ENCODE measurements around the gene ANAPC4. TPM values are rescaled to one million over a fixed set of nuclear protein-coding genes. Genes with fewer than 3 reads are reported as not detected.

The ANAPC4 gene
- total RNA-seq, 2 experiments from 2014 or later = 32.7 to 50.6 TPM

DNA sequence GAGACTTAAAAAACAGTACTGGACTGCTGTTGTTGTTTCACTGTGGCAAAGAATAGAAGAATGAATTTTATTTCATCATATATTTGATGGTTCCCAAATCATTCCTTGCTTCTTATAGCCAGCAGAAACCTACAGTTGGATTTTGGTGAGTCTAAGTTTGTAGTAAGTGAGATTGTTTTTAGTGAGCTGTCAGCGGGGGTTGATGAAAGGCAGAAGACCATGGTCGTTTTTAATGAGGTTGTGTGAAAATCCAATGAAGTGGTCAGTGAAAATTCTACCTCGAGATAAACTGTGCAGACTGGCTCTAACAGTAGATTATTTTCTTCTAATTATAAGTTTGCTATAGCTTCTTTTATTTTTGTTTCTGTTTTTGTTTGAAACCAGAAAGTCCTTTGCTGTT lies 36.2 kb downstream of the ANAPC4 start:
- intact Hi-C loops (cut with micrococcal nuclease; ENCODE audit: unreplicated experiment) = no loop called here
- POLR2A ChIA-PET = interaction anchor here (0.6 to 1.1 kb wide), 5 partner anchors 9 to 726 kb away, joined by 3 to 4 read pairs (median 3); no protein-coding TSS in a partner anchor
- H3K4me1 ChIP-seq (ENCODE audit: insufficient read depth, low read length, poor library complexity, severe bottlenecking) = no peaks in the 10 kb centered on the region
- peaks cover 100% of the 10 kb centered on the region for H3K36me3 ChIP-seq (ENCODE audit: insufficient read depth, low read length)
- H4K20me1 ChIP-seq (ENCODE audit: insufficient read depth, low read length) = no peaks in the 10 kb centered on the region
- DNase-seq (ENCODE audit: low spot score) = no peak
- no peak overlapping the region for H3K4me3 ChIP-seq (ENCODE audit: low read depth, low read length, poor library complexity, severe bottlenecking)
- H3K4me2 ChIP-seq (ENCODE audit: low read length) = no peak overlapping the region
- no peaks in the 10 kb centered on the region for H3K9me3 ChIP-seq (ENCODE audit: low read length)
- CTCF ChIA-PET (ENCODE audit: unreplicated experiment) = no interaction called here
- no peak overlapping the region for H3K27ac ChIP-seq (ENCODE audit: low read depth, low read length, poor library complexity, severe bottlenecking)
- no peaks in the 10 kb centered on the region for H3K79me2 ChIP-seq (ENCODE audit: insufficient read depth, low read depth, low read length)
- TF ChIP-seq, protein P1, sequence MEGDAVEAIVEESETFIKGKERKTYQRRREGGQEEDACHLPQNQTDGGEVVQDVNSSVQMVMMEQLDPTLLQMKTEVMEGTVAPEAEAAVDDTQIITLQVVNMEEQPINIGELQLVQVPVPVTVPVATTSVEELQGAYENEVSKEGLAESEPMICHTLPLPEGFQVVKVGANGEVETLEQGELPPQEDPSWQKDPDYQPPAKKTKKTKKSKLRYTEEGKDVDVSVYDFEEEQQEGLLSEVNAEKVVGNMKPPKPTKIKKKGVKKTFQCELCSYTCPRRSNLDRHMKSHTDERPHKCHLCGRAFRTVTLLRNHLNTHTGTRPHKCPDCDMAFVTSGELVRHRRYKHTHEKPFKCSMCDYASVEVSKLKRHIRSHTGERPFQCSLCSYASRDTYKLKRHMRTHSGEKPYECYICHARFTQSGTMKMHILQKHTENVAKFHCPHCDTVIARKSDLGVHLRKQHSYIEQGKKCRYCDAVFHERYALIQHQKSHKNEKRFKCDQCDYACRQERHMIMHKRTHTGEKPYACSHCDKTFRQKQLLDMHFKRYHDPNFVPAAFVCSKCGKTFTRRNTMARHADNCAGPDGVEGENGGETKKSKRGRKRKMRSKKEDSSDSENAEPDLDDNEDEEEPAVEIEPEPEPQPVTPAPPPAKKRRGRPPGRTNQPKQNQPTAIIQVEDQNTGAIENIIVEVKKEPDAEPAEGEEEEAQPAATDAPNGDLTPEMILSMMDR (conservative IDR thresholded peaks at IDR 0.05; ENCODE audit: low read length) = no peak
- no peak for TF ChIP-seq EZH2phosphoT487 (IDR thresholded peaks at IDR 0.05; ENCODE audit: borderline replicate concordance, low read depth, low read length)
- no TSS peak for BruUV-seq (replicated peaks)
- H3K9me2 ChIP-seq (ENCODE audit: insufficient read depth, low read length) = no peaks in the 10 kb centered on the region
- no peak overlapping the region for H2AFZ ChIP-seq (ENCODE audit: low read length)

DNA sequence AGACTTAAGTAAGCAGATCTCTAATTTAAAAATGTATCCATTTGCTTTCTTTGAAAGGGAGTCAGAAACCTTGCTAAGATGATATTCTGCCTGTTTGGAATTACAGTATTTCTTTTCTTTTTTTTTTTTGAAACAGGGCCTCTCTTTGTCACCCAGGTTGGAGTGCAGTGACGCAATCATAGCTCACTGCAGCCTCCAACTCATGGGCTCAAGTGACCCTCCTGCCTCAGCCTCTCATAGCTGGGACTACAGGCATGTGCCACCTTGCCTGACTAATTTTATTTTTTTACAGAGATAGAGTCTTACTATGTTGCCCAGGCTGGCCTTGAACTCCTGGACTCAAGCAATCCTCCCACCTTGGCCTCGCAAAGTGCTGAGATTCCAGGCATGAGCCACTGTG lies 40.0 kb downstream of the ANAPC4 start:
- Histone ChIP-seq H3K27ac (ENCODE audit: low read depth, low read length, poor library complexity, severe bottlenecking) (no peak overlapping the region), H3K4me3 (ENCODE audit: low read depth, low read length, poor library complexity, severe bottlenecking) (no peak overlapping the region), H3K4me2 (ENCODE audit: low read length) (no peak overlapping the region)

DNA sequence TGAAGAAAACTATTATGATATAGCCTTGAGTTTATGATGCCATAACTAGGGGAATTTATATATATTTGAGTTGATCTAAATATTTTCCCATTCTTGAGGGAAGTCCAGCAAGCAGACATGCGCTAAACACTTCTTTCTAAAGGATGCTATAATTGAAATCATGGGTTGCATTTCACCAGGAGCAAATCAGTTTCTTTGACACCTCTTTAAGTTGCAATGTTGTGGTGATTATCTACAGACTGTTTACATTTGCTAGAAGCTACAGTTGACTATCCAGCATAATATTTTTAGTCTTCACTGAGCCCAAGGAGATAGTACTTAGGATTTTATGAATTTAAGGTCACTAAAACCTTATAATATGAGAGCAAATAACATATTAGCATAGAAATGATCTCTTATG lies 43.9 kb downstream of the ANAPC4 start:
- intact Hi-C loops (cut with micrococcal nuclease; ENCODE audit: unreplicated experiment) = no loop called here
- no peaks in the 10 kb centered on the region for H3K9me2 ChIP-seq (ENCODE audit: insufficient read depth, low read length)
- CTCF ChIA-PET (ENCODE audit: unreplicated experiment) = no interaction called here
- no peaks in the 10 kb centered on the region for H4K20me1 ChIP-seq (ENCODE audit: insufficient read depth, low read length)
- no peak overlapping the region for H2AFZ ChIP-seq (ENCODE audit: low read length)
- no peak for DNase-seq (ENCODE audit: low spot score)
- no peaks in the 10 kb centered on the region for H3K4me1 ChIP-seq (ENCODE audit: insufficient read depth, low read length, poor library complexity, severe bottlenecking)
- BruUV-seq (replicated peaks) = no TSS peak
- TF ChIP-seq, protein P1 (conservative IDR thresholded peaks at IDR 0.05; ENCODE audit: low read length) = no peak
- TF ChIP-seq EZH2phosphoT487 (IDR thresholded peaks at IDR 0.05; ENCODE audit: borderline replicate concordance, low read depth, low read length) = no peak
- H3K9me3 ChIP-seq (ENCODE audit: low read length) = no peaks in the 10 kb centered on the region
- H3K36me3 ChIP-seq (ENCODE audit: insufficient read depth, low read length) = peaks cover 48% of the 10 kb centered on the region
- H3K79me2 ChIP-seq (ENCODE audit: insufficient read depth, low read depth, low read length) = no peaks in the 10 kb centered on the region
- no peak overlapping the region for H3K27ac ChIP-seq (ENCODE audit: low read depth, low read length, poor library complexity, severe bottlenecking)
- H3K4me3 ChIP-seq (ENCODE audit: low read depth, low read length, poor library complexity, severe bottlenecking) = no peak overlapping the region
- H3K4me2 ChIP-seq (ENCODE audit: low read length) = no peak overlapping the region
- POLR2A ChIA-PET = interaction anchor here (0.5 kb wide), 1 partner anchor 139 kb away, joined by 3 read pairs; no protein-coding TSS in a partner anchor

More for the DNA sequence above, 40.0 kb downstream of the ANAPC4 start:
- Histone ChIP-seq H4K20me1 (ENCODE audit: insufficient read depth, low read length) (no peaks in the 10 kb centered on the region), H3K9me3 (ENCODE audit: low read length) (no peaks in the 10 kb centered on the region), H3K9me2 (ENCODE audit: insufficient read depth, low read length) (no peaks in the 10 kb centered on the region), H2AFZ (ENCODE audit: low read length) (no peak overlapping the region), H3K36me3 (ENCODE audit: insufficient read depth, low read length) (peaks cover 87% of the 10 kb centered on the region), H3K4me1 (ENCODE audit: insufficient read depth, low read length, poor library complexity, severe bottlenecking) (no peaks in the 10 kb centered on the region), H3K79me2 (ENCODE audit: insufficient read depth, low read depth, low read length) (no peaks in the 10 kb centered on the region)
- no peak for DNase-seq (ENCODE audit: low spot score)
- ChIA-PET CTCF (ENCODE audit: unreplicated experiment) (no interaction called here), POLR2A (no interaction called here)
- TF ChIP-seq, protein P1 (conservative IDR thresholded peaks at IDR 0.05; ENCODE audit: low read length) = no peak
- TF ChIP-seq EZH2phosphoT487 (IDR thresholded peaks at IDR 0.05; ENCODE audit: borderline replicate concordance, low read depth, low read length) = no peak
- BruUV-seq (replicated peaks) = no TSS peak
- intact Hi-C loops (cut with micrococcal nuclease; ENCODE audit: unreplicated experiment) = no loop called here
